ENCODE results near the gene RANBP9. TPM values are rescaled to one million over a fixed set of nuclear protein-coding genes. Genes with fewer than 3 reads are reported as not detected.

RANBP9 gene
- total and polyA plus RNA-seq, 8 donors: 13.1 to 51.4 (median 19.8) TPM

- 71 to 80% (median 75%) methylated on average over 2 of the region's 2 CpGs for WGBS, 5 donors
- H3K4me3 ChIP-seq: no peak overlapping the region
- no peak for TF ChIP-seq EP300 (IDR thresholded peaks at IDR 0.05)
- no peak for TF ChIP-seq POLR2A (IDR thresholded peaks at IDR 0.05)
- no peak for TF ChIP-seq CTCF (IDR thresholded peaks at IDR 0.05)
- TF ChIP-seq POLR2AphosphoS5 (IDR thresholded peaks at IDR 0.05): no peak
- H3K27me3 ChIP-seq: no peaks in the 10 kb centered on the region
- DNase-seq: no peak
- peaks cover 4 to 72% (median 41%) of the 10 kb centered on the region in 4 donors for H3K4me1 ChIP-seq
- no peak overlapping the region for H3K27ac ChIP-seq
- no peaks in the 10 kb centered on the region for H3K36me3 ChIP-seq
- intact Hi-C loops (cut with DNase I; ENCODE audit: low total_unique reads): no loop called here
- H3K9me3 ChIP-seq: peaks cover 0 to 5% (median 0%) of the 10 kb centered on the region in 4 donors
Observed at GRCh38 chr6:13668291-13668928, 43.2 kb downstream of the RANBP9 start.

DNA sequence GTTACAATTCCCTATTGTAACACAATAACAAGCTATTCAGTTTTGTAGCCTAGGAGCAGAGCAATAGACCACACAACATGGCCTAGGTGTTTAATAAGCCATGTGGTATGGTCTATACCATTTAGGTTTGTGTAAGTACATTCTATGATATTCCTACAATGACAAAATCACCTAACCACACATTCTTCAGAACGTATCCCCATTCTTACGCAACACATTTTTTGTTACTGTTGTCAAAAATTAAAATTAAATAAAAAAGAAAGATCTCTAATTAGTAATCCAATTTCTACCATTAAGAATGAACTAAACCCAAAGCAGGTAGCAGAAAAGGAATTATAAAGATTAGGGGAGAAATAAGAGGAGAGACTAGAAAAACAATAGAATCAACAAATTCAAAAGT is 44.0 kb downstream of the RANBP9 start:
- no peak overlapping the region for H3K27ac ChIP-seq
- H3K27me3 ChIP-seq: no peaks in the 10 kb centered on the region
- WGBS, 5 donors: 87 to 95% (median 93%) methylated on average over 2 of the region's 2 CpGs
- intact Hi-C loops (cut with DNase I; ENCODE audit: low total_unique reads): no loop called here
- H3K9me3 ChIP-seq: peaks cover 0 to 5% (median 0%) of the 10 kb centered on the region in 4 donors
- H3K36me3 ChIP-seq: no peaks in the 10 kb centered on the region
- no peak for DNase-seq
- no peak overlapping the region for H3K4me3 ChIP-seq
- H3K4me1 ChIP-seq: peaks cover 4 to 80% (median 42%) of the 10 kb centered on the region in 4 donors
- TF ChIP-seq POLR2AphosphoS5 (IDR thresholded peaks at IDR 0.05): no peak
- TF ChIP-seq EP300 (IDR thresholded peaks at IDR 0.05): no peak
- no peak for TF ChIP-seq POLR2A (IDR thresholded peaks at IDR 0.05)
- no peak for TF ChIP-seq CTCF (IDR thresholded peaks at IDR 0.05)

DNA sequence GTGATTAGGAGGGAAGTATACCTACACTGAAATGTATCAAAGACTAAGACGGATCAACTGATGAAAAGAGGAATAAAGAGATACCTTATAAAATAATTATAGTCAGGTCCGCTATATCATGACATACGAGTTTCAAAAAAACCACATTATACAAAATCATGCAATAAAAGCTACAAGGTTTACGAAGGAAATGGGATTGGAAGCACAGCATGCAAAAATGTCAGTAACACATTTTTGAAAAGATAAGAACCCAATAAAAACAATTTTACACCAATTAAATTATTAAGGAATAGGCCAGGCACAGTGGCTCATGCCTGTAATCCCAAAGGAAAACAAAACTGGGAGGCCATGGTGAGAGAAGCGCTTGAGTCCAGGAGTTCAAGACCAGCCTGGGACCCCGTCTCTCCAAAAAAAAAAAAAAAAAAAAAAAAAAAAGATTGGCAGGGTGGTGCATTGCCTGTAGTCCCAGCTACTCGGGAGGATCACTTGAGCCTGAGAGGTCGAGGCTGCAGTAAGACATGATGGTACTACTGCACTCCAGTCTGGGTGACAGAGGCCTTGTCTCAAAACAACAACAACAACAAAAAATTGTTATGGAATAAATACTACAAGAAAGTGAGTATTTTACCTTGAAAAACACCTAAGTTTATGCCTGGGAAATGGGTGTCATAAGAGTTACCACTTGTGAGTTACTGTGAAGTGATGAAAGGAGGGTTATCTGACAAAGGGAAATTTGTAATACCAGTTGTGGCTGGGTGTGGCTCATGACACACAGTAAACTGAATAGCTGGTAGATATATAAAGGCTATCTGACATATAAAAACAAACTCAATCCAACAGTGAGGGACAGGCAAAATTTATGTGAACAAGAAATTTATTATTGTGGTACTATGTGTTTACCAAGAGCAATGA is 45.2 kb downstream of the RANBP9 start:
- Histone ChIP-seq H3K4me1 (peaks cover 4 to 78% (median 42%) of the 10 kb centered on the region in 4 donors), H3K9me3 (peaks cover 0 to 5% (median 0%) of the 10 kb centered on the region in 4 donors), H3K27me3 (no peaks in the 10 kb centered on the region), H3K4me3 (no peak overlapping the region), H3K27ac (no peak overlapping the region), H3K36me3 (no peaks in the 10 kb centered on the region)
- intact Hi-C loops (cut with DNase I; ENCODE audit: low total_unique reads): no loop called here
- TF ChIP-seq POLR2A (IDR thresholded peaks at IDR 0.05): no peak
- no peak for TF ChIP-seq POLR2AphosphoS5 (IDR thresholded peaks at IDR 0.05)
- TF ChIP-seq EP300 (IDR thresholded peaks at IDR 0.05): no peak
- TF ChIP-seq CTCF (IDR thresholded peaks at IDR 0.05): no peak
- WGBS, 5 donors: 78 to 85% (median 82%) methylated on average over 8 of the region's 8 CpGs
- DNase-seq: peak in 1 of 2 donors; percentile 9

DNA sequence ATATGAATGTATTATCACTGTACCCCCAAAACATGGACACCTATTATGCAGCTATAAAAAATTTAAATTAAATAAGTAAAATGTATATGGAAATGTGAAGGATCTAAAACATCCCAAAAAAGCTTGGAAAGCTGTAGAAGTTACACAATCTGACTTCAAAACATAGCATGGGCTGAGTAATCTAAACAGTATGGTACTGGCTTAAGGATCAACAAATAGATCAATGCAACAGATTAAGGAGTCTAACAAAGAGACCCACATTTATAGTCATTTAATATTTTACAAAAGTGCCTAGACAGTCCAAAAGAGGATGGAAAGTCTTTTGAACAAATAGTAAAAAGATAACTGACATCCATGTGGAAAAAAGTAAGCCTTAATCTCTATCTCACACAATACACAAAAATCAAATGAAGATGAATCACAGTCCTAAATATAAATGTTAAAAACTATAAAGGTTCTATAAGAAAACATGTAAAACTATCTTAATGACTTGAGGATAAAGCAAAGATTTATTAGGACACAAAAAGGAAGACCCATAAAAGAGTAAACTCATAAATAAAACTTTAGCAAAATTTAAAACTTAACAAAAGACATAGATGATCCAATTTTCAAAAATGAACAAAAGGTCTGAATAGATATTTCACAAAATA is 46.8 kb downstream of the RANBP9 start:
- intact Hi-C loops (cut with DNase I; ENCODE audit: low total_unique reads): no loop called here
- DNase-seq: no peak
- H3K36me3 ChIP-seq: no peaks in the 10 kb centered on the region
- no peak for TF ChIP-seq POLR2AphosphoS5 (IDR thresholded peaks at IDR 0.05)
- peaks cover 11 to 89% (median 48%) of the 10 kb centered on the region in 4 donors for H3K4me1 ChIP-seq
- H3K27me3 ChIP-seq: no peaks in the 10 kb centered on the region
- no peak overlapping the region for H3K27ac ChIP-seq
- no peak overlapping the region for H3K4me3 ChIP-seq
- H3K9me3 ChIP-seq: no peaks in the 10 kb centered on the region
